ENCODE data around the gene CELF1. TPM values are rescaled to one million over a fixed set of nuclear protein-coding genes. Genes with fewer than 3 reads are reported as not detected.

The CELF1 gene
- total and polyA plus RNA-seq, 2 donors (not counting 1 experiment from before 2014, with no cell fraction given) = 52.0 to 153 TPM

DNA sequence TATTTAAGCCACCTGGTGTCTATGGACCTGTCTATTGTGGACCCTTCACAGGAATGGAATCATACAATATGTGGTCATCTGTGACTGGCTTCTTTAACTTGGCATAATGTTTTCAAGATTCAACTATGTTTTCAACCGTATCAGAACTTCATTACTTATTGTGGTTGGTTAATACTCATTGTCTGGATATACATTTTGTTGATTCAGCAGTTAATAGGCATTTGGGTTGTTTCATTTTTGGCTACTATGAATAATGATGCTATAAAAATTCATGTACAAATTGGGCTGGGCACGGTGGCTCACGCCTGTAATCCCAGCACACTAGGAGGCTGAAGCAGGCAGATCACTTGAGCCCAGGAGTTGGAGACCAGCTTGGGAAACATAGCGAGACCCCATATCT, 101.5 kb downstream of the CELF1 start:
- no peak overlapping the region for H3K4me3 Mint-ChIP-seq
- Histone ChIP-seq H4K20me1 (ENCODE audit: control insufficient read depth, insufficient read depth, low read length, poor library complexity, severe bottlenecking) (no peaks in the 10 kb centered on the region), H3K27ac (ENCODE audit: low read length in 2 of 2) (no peak overlapping the region), H3K9me3 (ENCODE audit: control extremely low read depth in 1 of 3, control insufficient read depth in 2 of 3, insufficient read depth in 1 of 3, low read length in 2 of 3) (peaks cover 0 to 6% (median 0%) of the 10 kb centered on the region in 3 donors), H3K4me3 (ENCODE audit: control extremely low read depth in 1 of 5, extremely low read depth in 1 of 5, insufficient read depth in 1 of 5, low read depth in 2 of 5, low read length in 4 of 5) (no peak overlapping the region), H3K36me3 (replicated peaks in 1 of 2; ENCODE audit: control extremely low read depth in 1 of 2, control insufficient read depth in 1 of 2, extremely low read depth in 1 of 2, insufficient read depth in 2 of 2, low read length in 1 of 2) (no peaks in the 10 kb centered on the region), H3K79me2 (ENCODE audit: control insufficient read depth, insufficient read depth, low read length) (no peaks in the 10 kb centered on the region), H3K4me2 (replicated peaks; ENCODE audit: low read depth, low read length, poor library complexity, severe bottlenecking) (no peak overlapping the region), H3K9ac (ENCODE audit: low read length) (no peak overlapping the region), H3K27me3 (replicated peaks in 1 of 4; ENCODE audit: control extremely low read depth in 1 of 4, control insufficient read depth in 3 of 4, insufficient read depth in 4 of 4, low read length in 3 of 4) (no peaks in the 10 kb centered on the region), H2AFZ (ENCODE audit: insufficient read depth, low read depth, low read length, poor library complexity, severe bottlenecking) (no peak overlapping the region), H3K4me1 (ENCODE audit: control insufficient read depth in 2 of 2, insufficient read depth in 2 of 2, low read length in 2 of 2) (peaks cover 0 to 5% of the 10 kb centered on the region in 2 donors)
- DNase-seq (no peak), ATAC-seq (ENCODE audit: low read depth) (no peak)
- intact Hi-C loops (cut with micrococcal nuclease) = no loop called here
- H3K4me1 Mint-ChIP-seq = peaks cover 4% of the 10 kb centered on the region
- no peak for TF ChIP-seq EZH2 (IDR thresholded peaks at IDR 0.05; ENCODE audit: borderline replicate concordance, insufficient read depth, low read depth, low read length, poor library complexity, severe bottlenecking)
- TF ChIP-seq, protein P1, sequence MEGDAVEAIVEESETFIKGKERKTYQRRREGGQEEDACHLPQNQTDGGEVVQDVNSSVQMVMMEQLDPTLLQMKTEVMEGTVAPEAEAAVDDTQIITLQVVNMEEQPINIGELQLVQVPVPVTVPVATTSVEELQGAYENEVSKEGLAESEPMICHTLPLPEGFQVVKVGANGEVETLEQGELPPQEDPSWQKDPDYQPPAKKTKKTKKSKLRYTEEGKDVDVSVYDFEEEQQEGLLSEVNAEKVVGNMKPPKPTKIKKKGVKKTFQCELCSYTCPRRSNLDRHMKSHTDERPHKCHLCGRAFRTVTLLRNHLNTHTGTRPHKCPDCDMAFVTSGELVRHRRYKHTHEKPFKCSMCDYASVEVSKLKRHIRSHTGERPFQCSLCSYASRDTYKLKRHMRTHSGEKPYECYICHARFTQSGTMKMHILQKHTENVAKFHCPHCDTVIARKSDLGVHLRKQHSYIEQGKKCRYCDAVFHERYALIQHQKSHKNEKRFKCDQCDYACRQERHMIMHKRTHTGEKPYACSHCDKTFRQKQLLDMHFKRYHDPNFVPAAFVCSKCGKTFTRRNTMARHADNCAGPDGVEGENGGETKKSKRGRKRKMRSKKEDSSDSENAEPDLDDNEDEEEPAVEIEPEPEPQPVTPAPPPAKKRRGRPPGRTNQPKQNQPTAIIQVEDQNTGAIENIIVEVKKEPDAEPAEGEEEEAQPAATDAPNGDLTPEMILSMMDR (IDR thresholded peaks at IDR 0.05) = no peak
- no peaks in the 10 kb centered on the region for H3K9me3 Mint-ChIP-seq (ENCODE audit: insufficient read depth)
- H3K27me3 Mint-ChIP-seq = no peaks in the 10 kb centered on the region
- H3K27ac Mint-ChIP-seq = no peak overlapping the region
- ChIA-PET POLR2A (no interaction called here), CTCF (no interaction called here)
- WGBS (ENCODE audit: insufficient coverage) = no CpG with 5 or more reads among the region's 4 CpGs

DNA sequence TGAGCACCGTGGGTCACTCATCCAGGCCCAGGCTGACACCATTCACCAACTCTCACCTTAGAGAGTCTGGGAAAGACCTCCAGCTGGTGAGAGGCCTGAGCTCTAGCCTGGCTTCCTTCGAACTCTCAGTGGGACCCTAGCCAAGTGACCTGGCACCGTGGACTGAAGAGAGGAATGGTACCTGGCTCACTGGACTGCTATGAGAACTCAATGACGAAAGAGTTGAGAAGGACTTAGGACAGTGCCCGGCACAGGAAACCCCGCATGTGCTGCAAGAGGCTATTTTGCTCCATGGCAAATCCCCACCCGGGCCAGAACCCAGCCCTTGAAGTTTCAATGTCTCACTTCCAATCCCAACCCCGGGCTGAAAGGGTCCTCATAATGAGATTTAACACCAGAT, 103.4 kb downstream of the CELF1 start:
- H3K27me3 Mint-ChIP-seq = no peaks in the 10 kb centered on the region
- H3K9me3 Mint-ChIP-seq (ENCODE audit: insufficient read depth) = no peaks in the 10 kb centered on the region
- DNase-seq (no peak), ATAC-seq (ENCODE audit: low read depth) (no peak)
- H3K4me1 ChIP-seq (ENCODE audit: control insufficient read depth in 2 of 2, insufficient read depth in 2 of 2, low read length in 2 of 2) = peaks cover 0 to 5% of the 10 kb centered on the region in 2 donors
- no peak overlapping the region for H3K4me3 ChIP-seq (ENCODE audit: control extremely low read depth in 1 of 5, extremely low read depth in 1 of 5, insufficient read depth in 1 of 5, low read depth in 2 of 5, low read length in 4 of 5)
- H3K4me1 Mint-ChIP-seq = peaks cover 4% of the 10 kb centered on the region
- no peak overlapping the region for H3K4me2 ChIP-seq (replicated peaks; ENCODE audit: low read depth, low read length, poor library complexity, severe bottlenecking)
- H3K9ac ChIP-seq (ENCODE audit: low read length) = no peak overlapping the region
- POLR2A ChIA-PET = no interaction called here
- H3K27ac Mint-ChIP-seq = no peak overlapping the region
- peaks cover 0 to 6% (median 0%) of the 10 kb centered on the region in 3 donors for H3K9me3 ChIP-seq (ENCODE audit: control extremely low read depth in 1 of 3, control insufficient read depth in 2 of 3, insufficient read depth in 1 of 3, low read length in 2 of 3)
- H3K27ac ChIP-seq (ENCODE audit: low read length in 2 of 2) = no peak overlapping the region
- 97% methylated on average over 7 of the region's 8 CpGs for WGBS (ENCODE audit: insufficient coverage)
- H3K27me3 ChIP-seq (replicated peaks in 1 of 4; ENCODE audit: control extremely low read depth in 1 of 4, control insufficient read depth in 3 of 4, insufficient read depth in 4 of 4, low read length in 3 of 4) = no peaks in the 10 kb centered on the region
- H2AFZ ChIP-seq (ENCODE audit: insufficient read depth, low read depth, low read length, poor library complexity, severe bottlenecking) = no peak overlapping the region
- H3K4me3 Mint-ChIP-seq = no peak overlapping the region
- no peaks in the 10 kb centered on the region for H4K20me1 ChIP-seq (ENCODE audit: control insufficient read depth, insufficient read depth, low read length, poor library complexity, severe bottlenecking)
- TF ChIP-seq EZH2 (IDR thresholded peaks at IDR 0.05; ENCODE audit: borderline replicate concordance, insufficient read depth, low read depth, low read length, poor library complexity, severe bottlenecking) = no peak
- TF ChIP-seq, protein P1 (IDR thresholded peaks at IDR 0.05) = no peak
- no peaks in the 10 kb centered on the region for H3K36me3 ChIP-seq (replicated peaks in 1 of 2; ENCODE audit: control extremely low read depth in 1 of 2, control insufficient read depth in 1 of 2, extremely low read depth in 1 of 2, insufficient read depth in 2 of 2, low read length in 1 of 2)
- intact Hi-C loops (cut with micrococcal nuclease) = no loop called here
- no peaks in the 10 kb centered on the region for H3K79me2 ChIP-seq (ENCODE audit: control insufficient read depth, insufficient read depth, low read length)
- CTCF ChIA-PET = no interaction called here
